ENCODE measurements around the gene ARHGAP33. TPM values are rescaled to one million over a fixed set of nuclear protein-coding genes. Genes with fewer than 3 reads are reported as not detected.

ARHGAP33 gene
- total and polyA plus RNA-seq, 2 of the 4 experiments (the other 2 are of a cell fraction), result 0.72 to 11.9 TPM

DNA sequence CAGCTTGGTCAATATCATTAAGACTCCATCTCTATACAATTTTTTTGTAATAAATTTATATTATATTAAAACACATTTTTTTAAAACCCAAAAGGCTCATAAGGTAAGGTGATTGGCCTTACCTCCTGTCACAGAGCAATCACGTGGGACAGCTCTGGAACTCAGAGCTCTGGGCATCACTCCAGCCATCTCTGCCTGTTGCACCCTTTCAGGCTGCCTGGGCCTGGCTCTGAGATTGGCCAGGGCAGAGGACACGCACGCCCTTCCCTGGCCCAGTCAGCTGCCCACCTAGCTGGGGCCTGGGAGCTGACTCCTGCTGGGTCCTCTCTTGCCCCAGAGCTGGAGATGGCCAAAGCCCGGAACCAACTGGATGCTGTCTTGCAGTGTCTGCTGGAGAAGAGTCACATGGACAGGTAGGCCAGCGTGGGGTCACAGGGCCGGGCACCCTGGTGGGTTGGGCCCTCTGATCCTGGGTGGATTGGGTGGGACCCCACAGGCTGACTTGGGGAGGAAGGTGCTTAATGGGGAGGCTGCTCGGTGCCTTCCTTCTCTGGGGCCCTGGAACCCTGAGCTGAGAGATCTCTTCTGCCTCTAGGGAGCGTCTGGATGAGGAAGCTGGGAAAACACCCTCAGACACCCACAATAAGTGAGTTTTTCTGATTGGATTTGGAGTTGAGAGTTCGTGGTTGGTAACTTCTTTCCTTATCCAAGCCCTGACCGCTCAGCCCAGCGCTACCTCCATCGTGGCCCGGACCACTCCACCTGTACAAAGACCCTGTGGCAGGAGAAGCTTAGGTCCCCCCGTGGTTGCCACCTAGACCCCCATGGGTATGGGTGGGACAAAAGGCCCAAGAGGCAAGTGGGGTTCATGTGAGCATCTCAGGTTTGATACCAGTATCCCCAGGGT, 23.3 kb upstream of the ARHGAP33 start:
- no peak for ATAC-seq (ENCODE audit: low read depth)
- intact Hi-C loops (cut with micrococcal nuclease) (no loop called here), in situ Hi-C loops (cut with MboI; ENCODE audit: low sequenced_read_pairs) (no loop called here), dilution Hi-C loops (cut with HindIII; ENCODE audit: low sequenced_read_pairs, unreplicated experiment) (no loop called here)
- Histone ChIP-seq H2BK120ac (ENCODE audit: low read depth, low read length) (no peak overlapping the region), H4K91ac (ENCODE audit: insufficient read depth, low read depth, low read length) (no peak overlapping the region), H3K4me1 (ENCODE audit: control insufficient read depth, insufficient read depth, low read length) (peaks cover 15% of the 10 kb centered on the region), H3K4me3 (ENCODE audit: insufficient read depth, low read depth, low read length) (no peak overlapping the region), H3K23ac (ENCODE audit: low read depth, low read length) (no peak overlapping the region), H2AK5ac (ENCODE audit: low read depth, low read length) (no peak overlapping the region), H2BK15ac (ENCODE audit: low read depth, low read length) (no peak overlapping the region), H3K9me3 (ENCODE audit: control insufficient read depth, insufficient read depth, low read length) (no peaks in the 10 kb centered on the region), H3K79me1 (ENCODE audit: low read depth in 1 of 2, low read length in 2 of 2) (peaks cover 13 to 69% of the 10 kb centered on the region in 2 experiments; a peak in 3 of 4 replicates), H3K9me1 (ENCODE audit: insufficient read depth, low read length) (0 out of 2 replicates have a peak, but pooled peaks cover 8% of the 10 kb centered on the region), H4K8ac (ENCODE audit: low read depth in 2 of 2, low read length in 2 of 2) (no peak overlapping the region), H3K14ac (replicated peaks; ENCODE audit: low read depth, low read length) (no peak overlapping the region), H3K9ac (ENCODE audit: low read depth, low read length) (no peak overlapping the region), H3K18ac (ENCODE audit: low read depth, low read length) (no peak overlapping the region), H2BK5ac (ENCODE audit: low read depth, low read length, poor library complexity, severe bottlenecking) (no peak overlapping the region), H3K27ac (ENCODE audit: insufficient read depth, low read length) (no peak overlapping the region), H2AK9ac (replicated peaks; ENCODE audit: low read depth, low read length, poor library complexity) (peak overlapping the region; percentile 85), H3K27me3 (ENCODE audit: control insufficient read depth, insufficient read depth, low read length) (no peaks in the 10 kb centered on the region), H2AFZ (replicated peaks; ENCODE audit: low read length, poor library complexity) (no peak overlapping the region), H2BK20ac (ENCODE audit: low read depth, low read length) (no peak overlapping the region), H3K4ac (ENCODE audit: low read depth, low read length) (no peak overlapping the region), H3K4me2 (ENCODE audit: low read depth, low read length) (no peak overlapping the region), H3K36me3 (ENCODE audit: control insufficient read depth, insufficient read depth, low read length) (peaks cover 29% of the 10 kb centered on the region; the same call in 1 of the 2 replicates), H4K20me1 (ENCODE audit: insufficient read depth, low read length) (peaks cover 6% of the 10 kb centered on the region; the same call in 1 of the 2 replicates), H4K5ac (ENCODE audit: low read depth, low read length) (no peak overlapping the region), H3K56ac (ENCODE audit: extremely low read depth, insufficient read depth, low read length) (no peak overlapping the region)
- CTCF ChIA-PET, result interaction anchor here (0.6 kb wide), 1 partner anchor 243 kb away, joined by 4 read pairs; no protein-coding TSS in a partner anchor
- no TSS peak for BruUV-seq (replicated peaks)
- no peak for DNase-seq
- WGBS, 2 experiments (ENCODE audit: extremely low coverage in 2 of 2, insufficient read length in 1 of 2), result 84% methylated on average over 3 of the region's 14 CpGs; no CpG with 5 or more reads in 1 of the 2 experiments
- TF ChIP-seq CTCF (conservative IDR thresholded peaks at IDR 0.05; ENCODE audit: low read depth, low read length) (no peak), POLR2A (IDR thresholded peaks at IDR 0.05; ENCODE audit: low read depth, low read length) (no peak), SMC3 (IDR thresholded peaks at IDR 0.05; ENCODE audit: low read depth, low read length) (no peak), RFX5 (IDR thresholded peaks at IDR 0.05; ENCODE audit: low read depth, low read length) (no peak)
- POLR2A ChIA-PET (ENCODE audit: unreplicated experiment), result interaction anchor here (0.6 kb wide), 1 partner anchor 111 kb away, joined by 3 read pairs; no protein-coding TSS in a partner anchor

All from IMR-90 (cell line).